ENCODE data around the gene PDZD2.

- TF ChIP-seq REST (IDR thresholded peaks at IDR 0.05; ENCODE audit: insufficient replicate concordance, low read depth), result no peak
- no peak for TF ChIP-seq CTCF (IDR thresholded peaks at IDR 0.05; ENCODE audit: insufficient read depth, low read length)
- no peak for TF ChIP-seq GABPA (IDR thresholded peaks at IDR 0.05; ENCODE audit: low read depth)
- TF ChIP-seq POLR2AphosphoS5 (IDR thresholded peaks at IDR 0.05; ENCODE audit: low read depth), result no peak
Measured at GRCh38 chr5:31692561-31693221, 53.8 kb downstream of the PDZD2 start.

Data from HL-60 (cell line).